HEK293 (cell line): ENCODE results near the gene BCLAF1.

Experiments used
- CTCF ChIA-PET: fragments of 350-600 bp; formaldehyde crosslinking; extraction: SDS; loops from one replicate; lab custom pipeline; 2021; ENCODE audit warnings: antibody characterized with exemption; lab: Yijun Ruan, JAX
- POLR2A ChIA-PET: fragments of 300-600 bp; formaldehyde crosslinking; extraction: SDS; loops from one replicate; lab custom pipeline; 2020; ENCODE audit warnings: antibody characterized with exemption, inconsistent platforms; lab: Yijun Ruan, JAX
- H3K27ac ChIP-seq: fragments of 200-500 bp; sonication (Bioruptor generic); 2 replicates; pipeline ENCODE4 v1.5.1; 2014; ENCODE audit warnings: low read depth, low read length, control low read depth, inconsistent platforms; ENCODE audit errors: extremely low read depth
- H3K36me3 ChIP-seq, 2 experiments: fragments of 200-500 bp in 1 of 2; sonication (Bioruptor generic) in 1 of 2; 1 replicate in 1 of 2; 2 replicates in 1 of 2; pipeline ENCODE4 v1.5.1; 2014 to 2017; ENCODE audit warnings: inconsistent platforms in 2 of 2, low read length in 2 of 2; ENCODE audit not compliant: control insufficient read depth in 2 of 2, insufficient read depth in 1 of 2
- H3K4me1 ChIP-seq: fragments of 200-500 bp; sonication (Bioruptor generic); 2 replicates; pipeline ENCODE4 v1.5.1; 2014; ENCODE audit warnings: mild to moderate bottlenecking, low read length, inconsistent platforms; ENCODE audit not compliant: control insufficient read depth, insufficient read depth
- H3K4me3 ChIP-seq: 2 replicates; pipeline ENCODE4 v1.5.1; 2011; ENCODE audit warnings: low read depth, mild to moderate bottlenecking, control low read depth, low read length, moderate library complexity
- H3K9me3 ChIP-seq: fragments of 200-500 bp; sonication (Bioruptor generic); 2 replicates; pipeline ENCODE4 v1.5.1; 2014; ENCODE audit warnings: low read depth, low read length, inconsistent platforms; ENCODE audit not compliant: control insufficient read depth, insufficient read depth
- PRDM1 ChIP-seq: fragments of 450-650 bp; formaldehyde crosslinking; IDR thresholded peaks from 2 replicates; pipeline ENCODE4; 2016; ENCODE audit warnings: missing biosample characterization, missing genetic modification characterization
- PRDM4 ChIP-seq: fragments of 450-650 bp; formaldehyde crosslinking; IDR thresholded peaks from 2 replicates; pipeline ENCODE4 v1.5.1; 2017; ENCODE audit warnings: missing biosample characterization, missing genetic modification characterization
- REST ChIP-seq: fragments of 450-650 bp; formaldehyde crosslinking; IDR thresholded peaks from 2 replicates; pipeline ENCODE4 v1.5.1; 2016; ENCODE audit warnings: missing biosample characterization, missing genetic modification characterization
- SP3 ChIP-seq: fragments of 450-650 bp; formaldehyde crosslinking; IDR thresholded peaks from 2 replicates; pipeline ENCODE4 v1.5.1; 2016; ENCODE audit warnings: missing biosample characterization, missing genetic modification characterization
- YY2 ChIP-seq: fragments of 450-650 bp; formaldehyde crosslinking; IDR thresholded peaks from 2 replicates; pipeline ENCODE4 v1.5.1; 2016; ENCODE audit warnings: missing biosample characterization, missing genetic modification characterization
- ZBTB44 ChIP-seq: fragments of 450-650 bp; IDR thresholded peaks from 2 replicates; pipeline ENCODE4 v1.5.1; 2018; ENCODE audit warnings: missing biosample characterization, mild to moderate bottlenecking, missing genetic modification characterization
- ZEB2 ChIP-seq: fragments of 450-650 bp; formaldehyde crosslinking; IDR thresholded peaks from 2 replicates; pipeline ENCODE4 v1.5.1; 2016; ENCODE audit warnings: missing biosample characterization, missing genetic modification characterization
- ZNF138 ChIP-seq: fragments of 450-650 bp; formaldehyde crosslinking; IDR thresholded peaks from 2 replicates; pipeline ENCODE4 v1.5.1; 2016; ENCODE audit warnings: missing biosample characterization, missing genetic modification characterization, borderline replicate concordance
- ZNF302 ChIP-seq: fragments of 450-650 bp; formaldehyde crosslinking; IDR thresholded peaks from 2 replicates; pipeline ENCODE4 v1.5.1; 2016; ENCODE audit warnings: missing biosample characterization, missing genetic modification characterization, low read depth
- ZNF366 ChIP-seq: fragments of 450-650 bp; formaldehyde crosslinking; conservative IDR thresholded peaks from 2 replicates; pipeline ENCODE4 v1.5.1; 2016; ENCODE audit warnings: missing biosample characterization, missing genetic modification characterization
- ZNF391 ChIP-seq: fragments of 450-650 bp; formaldehyde crosslinking; IDR thresholded peaks from 2 replicates; pipeline ENCODE4 v1.5.1; 2016; ENCODE audit warnings: low read depth, missing biosample characterization, missing genetic modification characterization, borderline replicate concordance
- ZNF521 ChIP-seq: fragments of 450-650 bp; formaldehyde crosslinking; IDR thresholded peaks from 2 replicates; pipeline ENCODE4 v1.5.1; 2017; ENCODE audit warnings: missing biosample characterization, mild to moderate bottlenecking, missing genetic modification characterization
- ZNF529 ChIP-seq: fragments of 450-650 bp; formaldehyde crosslinking; IDR thresholded peaks from 2 replicates; pipeline ENCODE4 v1.5.1; 2017; ENCODE audit warnings: missing genetic modification characterization, missing biosample characterization; ENCODE audit not compliant: insufficient replicate concordance
- ZNF571 ChIP-seq: fragments of 450-650 bp; formaldehyde crosslinking; IDR thresholded peaks from 2 replicates; pipeline ENCODE4 v1.5.0; 2017; ENCODE audit warnings: missing biosample characterization, missing genetic modification characterization
- ZNF626 ChIP-seq: fragments of 450-650 bp; sonication (Bioruptor Pico); formaldehyde crosslinking; IDR thresholded peaks from 2 replicates; pipeline ENCODE4 v1.5.1; 2018; ENCODE audit warnings: missing biosample characterization, missing genetic modification characterization, inconsistent platforms
- ZNF654 ChIP-seq: fragments of 450-650 bp; formaldehyde crosslinking; IDR thresholded peaks from 2 replicates; pipeline ENCODE4 v1.5.1; 2016; ENCODE audit warnings: low read depth, missing biosample characterization, missing genetic modification characterization
- ZNF830 ChIP-seq: fragments of 450-650 bp; IDR thresholded peaks from 2 replicates; pipeline ENCODE4 v1.5.0; 2018; ENCODE audit warnings: missing biosample characterization, missing genetic modification characterization, low read depth, mild to moderate bottlenecking, moderate library complexity
- TF ChIP-seq, protein P1 (sequence below): fragments of 450-650 bp; formaldehyde crosslinking; conservative IDR thresholded peaks from 2 replicates; pipeline ENCODE4 v1.5.1; 2016; ENCODE audit warnings: low read depth, missing biosample characterization, missing genetic modification characterization
- TF ChIP-seq, protein P2 (sequence below): fragments of 450-650 bp; formaldehyde crosslinking; IDR thresholded peaks from 2 replicates; pipeline ENCODE4 v1.5.1; 2016; ENCODE audit warnings: missing biosample characterization, missing genetic modification characterization

Gene BCLAF1

DNA sequence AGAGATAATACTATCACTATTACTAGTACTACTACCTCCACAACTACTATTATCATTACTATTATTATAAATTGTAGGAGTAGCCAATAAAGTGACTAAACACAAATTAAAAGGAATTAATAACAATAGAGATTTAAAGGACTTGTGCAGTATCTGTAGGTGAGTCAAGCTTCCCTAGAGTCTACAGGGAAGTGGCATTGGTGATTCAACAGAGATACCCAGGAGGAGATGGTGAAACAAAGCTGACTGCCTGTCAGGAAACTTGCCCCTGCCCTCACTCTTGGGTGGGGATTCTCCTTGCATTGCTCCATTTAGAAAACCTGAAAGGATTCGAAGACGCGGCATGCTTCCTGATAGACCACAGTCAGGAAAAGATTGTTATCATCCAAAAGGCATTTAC lies 23.3 kb upstream of the BCLAF1 start:
- POLR2A ChIA-PET, result no interaction called here
- TF ChIP-seq ZNF654 (no peak), ZNF391 (tag by site-specific recombination) (no peak), ZNF529 (tag by site-specific recombination) (no peak), PRDM1 (tag by site-specific recombination) (0 out of 2 replicates have a peak, but pooled peaks have one; percentile 13), PRDM4 (tag by site-specific recombination) (no peak)
- TF ChIP-seq, protein P1, sequence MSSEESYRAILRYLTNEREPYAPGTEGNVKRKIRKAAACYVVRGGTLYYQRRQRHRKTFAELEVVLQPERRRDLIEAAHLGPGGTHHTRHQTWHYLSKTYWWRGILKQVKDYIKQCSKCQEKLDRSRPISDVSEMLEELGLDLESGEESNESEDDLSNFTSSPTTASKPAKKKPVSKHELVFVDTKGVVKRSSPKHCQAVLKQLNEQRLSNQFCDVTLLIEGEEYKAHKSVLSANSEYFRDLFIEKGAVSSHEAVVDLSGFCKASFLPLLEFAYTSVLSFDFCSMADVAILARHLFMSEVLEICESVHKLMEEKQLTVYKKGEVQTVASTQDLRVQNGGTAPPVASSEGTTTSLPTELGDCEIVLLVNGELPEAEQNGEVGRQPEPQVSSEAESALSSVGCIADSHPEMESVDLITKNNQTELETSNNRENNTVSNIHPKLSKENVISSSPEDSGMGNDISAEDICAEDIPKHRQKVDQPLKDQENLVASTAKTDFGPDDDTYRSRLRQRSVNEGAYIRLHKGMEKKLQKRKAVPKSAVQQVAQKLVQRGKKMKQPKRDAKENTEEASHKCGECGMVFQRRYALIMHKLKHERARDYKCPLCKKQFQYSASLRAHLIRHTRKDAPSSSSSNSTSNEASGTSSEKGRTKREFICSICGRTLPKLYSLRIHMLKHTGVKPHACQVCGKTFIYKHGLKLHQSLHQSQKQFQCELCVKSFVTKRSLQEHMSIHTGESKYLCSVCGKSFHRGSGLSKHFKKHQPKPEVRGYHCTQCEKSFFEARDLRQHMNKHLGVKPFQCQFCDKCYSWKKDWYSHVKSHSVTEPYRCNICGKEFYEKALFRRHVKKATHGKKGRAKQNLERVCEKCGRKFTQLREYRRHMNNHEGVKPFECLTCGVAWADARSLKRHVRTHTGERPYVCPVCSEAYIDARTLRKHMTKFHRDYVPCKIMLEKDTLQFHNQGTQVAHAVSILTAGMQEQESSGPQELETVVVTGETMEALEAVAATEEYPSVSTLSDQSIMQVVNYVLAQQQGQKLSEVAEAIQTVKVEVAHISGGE (tag by site-specific recombination), result no peak
- no peaks in the 10 kb centered on the region for H3K36me3 ChIP-seq
- no peak overlapping the region for H3K4me3 ChIP-seq
- CTCF ChIA-PET, result interaction anchor here (0.6 to 1.0 kb wide), 2 partner anchors 48 to 186 kb away, joined by 3 to 5 read pairs; no protein-coding TSS in a partner anchor
- no peaks in the 10 kb centered on the region for H3K9me3 ChIP-seq
- no peak overlapping the region for H3K27ac ChIP-seq
- no peaks in the 10 kb centered on the region for H3K4me1 ChIP-seq

DNA sequence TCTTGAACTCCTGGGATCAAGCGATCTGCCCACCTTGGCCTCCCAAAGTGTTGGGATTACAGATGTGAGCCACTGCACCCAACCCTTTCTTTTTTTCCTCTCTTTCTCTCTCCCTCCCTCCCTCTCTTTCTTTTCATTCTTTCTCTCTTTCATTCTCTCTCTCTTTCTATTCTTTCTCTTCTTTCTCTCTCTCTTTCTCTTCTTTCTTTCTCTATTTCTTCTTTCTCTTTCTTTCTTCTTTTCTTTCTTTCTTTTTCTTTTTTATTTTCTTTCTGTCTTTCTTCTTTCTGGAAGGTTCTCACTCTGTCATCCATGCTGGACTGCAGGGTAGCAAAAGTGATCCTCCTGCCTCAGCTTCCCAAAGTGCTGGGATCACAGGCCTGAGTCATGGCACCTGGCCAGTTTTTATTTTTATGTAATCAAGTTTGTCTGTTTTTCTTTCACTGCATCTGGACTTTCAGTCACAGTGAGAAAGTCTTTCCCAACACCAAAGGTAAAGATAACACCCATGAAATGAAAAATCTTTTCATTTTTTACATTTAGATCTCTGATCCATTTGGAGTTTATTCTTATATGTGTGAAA lies 20.2 kb upstream of the BCLAF1 start:
- no peaks in the 10 kb centered on the region for H3K36me3 ChIP-seq
- no peak overlapping the region for H3K27ac ChIP-seq
- ChIA-PET POLR2A (no interaction called here), CTCF (interaction anchor here (0.7 to 1.1 kb wide), 2 partner anchors 8 to 18 kb away, joined by 3 to 4 read pairs; no protein-coding TSS in a partner anchor)
- no peaks in the 10 kb centered on the region for H3K9me3 ChIP-seq
- no peaks in the 10 kb centered on the region for H3K4me1 ChIP-seq
- H3K4me3 ChIP-seq, result no peak overlapping the region
- TF ChIP-seq PRDM1 (tag by site-specific recombination), result peak; percentile 82
- peak; percentile 87 for TF ChIP-seq ZNF366 (tag by site-specific recombination)
- no peak for TF ChIP-seq ZNF571 (tag by site-specific recombination)
- no peak for TF ChIP-seq ZNF521 (tag by site-specific recombination)
- TF ChIP-seq ZNF830, result no peak

- CTCF ChIA-PET, result interaction anchor here (1.1 kb wide), 1 partner anchor 9 kb away, joined by 3 read pairs; no protein-coding TSS in a partner anchor
- POLR2A ChIA-PET, result interaction anchor here (1.0 kb wide), 1 partner anchor 20 kb away, joined by 3 read pairs; the partner anchor contains the start of gene BCLAF1
- no peaks in the 10 kb centered on the region for H3K4me1 ChIP-seq
- no peak overlapping the region for H3K4me3 ChIP-seq
- H3K27ac ChIP-seq, result no peak overlapping the region
- H3K36me3 ChIP-seq, result no peaks in the 10 kb centered on the region
- no peaks in the 10 kb centered on the region for H3K9me3 ChIP-seq
- TF ChIP-seq ZBTB44 (tag by site-specific recombination) (no peak), YY2 (tag by site-specific recombination) (no peak), ZNF138 (tag by site-specific recombination) (no peak), ZEB2 (tag by site-specific recombination) (no peak), REST (tag by site-specific recombination) (no peak), SP3 (tag by site-specific recombination) (no peak), ZNF626 (tag by site-specific recombination) (no peak), ZNF302 (no peak)
- TF ChIP-seq, protein P2, sequence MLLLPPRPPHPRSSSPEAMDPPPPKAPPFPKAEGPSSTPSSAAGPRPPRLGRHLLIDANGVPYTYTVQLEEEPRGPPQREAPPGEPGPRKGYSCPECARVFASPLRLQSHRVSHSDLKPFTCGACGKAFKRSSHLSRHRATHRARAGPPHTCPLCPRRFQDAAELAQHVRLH (tag by site-specific recombination), result no peak
These were observed 19.5 kb upstream of the BCLAF1 start for GRCh38 chr6:136309171-136309570.
